ENCODE measurements around the gene AKR1C1.
"Not testable (repeated sequence)": the region's sequence is repeated elsewhere in the genome, so short reads cannot be mapped to it uniquely, and the experiment has no call there.

The AKR1C1 gene

GRCh38 chr10:4965763-4966162, 2.5 kb downstream of the AKR1C1 start:
- H3K4me1 ChIP-seq (ENCODE audit: control insufficient read depth in 5 of 5, insufficient read depth in 5 of 5, low read length in 5 of 5): peaks cover 0 to 28% (median 11%) of the 10 kb centered on the region in 5 donors
- H3K27me3 ChIP-seq (ENCODE audit: control insufficient read depth in 5 of 5, insufficient read depth in 4 of 5, low read length in 5 of 5); H3K9me3 ChIP-seq (ENCODE audit: control insufficient read depth in 5 of 5, low read length in 5 of 5); H3K9ac ChIP-seq (ENCODE audit: low read length in 5 of 5): not testable (repeated sequence)
- peaks cover 12 to 27% (median 14%) of the 10 kb centered on the region in 5 donors for H3K36me3 ChIP-seq (ENCODE audit: control insufficient read depth in 5 of 5, insufficient read depth in 5 of 5, low read length in 5 of 5)
- peak overlapping the region; percentile 91 for H3K27ac ChIP-seq (ENCODE audit: low read depth, low read length)
- H3K4me3 ChIP-seq (ENCODE audit: low read depth in 1 of 5, low read length in 5 of 5): peak overlapping the region; percentile 45 to 90 (median 73)

- H3K27ac ChIP-seq (ENCODE audit: low read depth, low read length): peak overlapping the region; percentile 29
- H3K36me3 ChIP-seq (ENCODE audit: control insufficient read depth in 5 of 5, insufficient read depth in 5 of 5, low read length in 5 of 5): peaks cover 12 to 27% (median 14%) of the 10 kb centered on the region in 5 donors
- H3K9ac ChIP-seq (ENCODE audit: low read length in 5 of 5); H3K9me3 ChIP-seq (ENCODE audit: control insufficient read depth in 5 of 5, low read length in 5 of 5); H3K27me3 ChIP-seq (ENCODE audit: control insufficient read depth in 5 of 5, insufficient read depth in 4 of 5, low read length in 5 of 5): not testable (repeated sequence)
- H3K4me3 ChIP-seq (ENCODE audit: low read depth in 1 of 5, low read length in 5 of 5): peak overlapping the region in 2 of 5 donors; percentile 19 to 45
- peaks cover 0 to 28% (median 11%) of the 10 kb centered on the region in 5 donors for H3K4me1 ChIP-seq (ENCODE audit: control insufficient read depth in 5 of 5, insufficient read depth in 5 of 5, low read length in 5 of 5)
These were observed 4.0 kb downstream of the AKR1C1 start for GRCh38 chr10:4967189-4967588.

GRCh38 chr10:4969289-4969688, 6.1 kb downstream of the AKR1C1 start:
- H3K36me3 ChIP-seq (ENCODE audit: control insufficient read depth in 5 of 5, insufficient read depth in 5 of 5, low read length in 5 of 5): peaks cover 14 to 31% (median 17%) of the 10 kb centered on the region in 5 donors
- not testable (repeated sequence) for H3K9me3 ChIP-seq (ENCODE audit: control insufficient read depth in 5 of 5, low read length in 5 of 5); H3K4me3 ChIP-seq (ENCODE audit: low read depth in 1 of 5, low read length in 5 of 5)

GRCh38 chr10:4970362-4970761, 7.1 kb downstream of the AKR1C1 start:
- H3K9me3 ChIP-seq (ENCODE audit: control insufficient read depth in 5 of 5, low read length in 5 of 5); H3K27ac ChIP-seq (ENCODE audit: low read depth, low read length); H3K4me3 ChIP-seq (ENCODE audit: low read depth in 1 of 5, low read length in 5 of 5); H3K9ac ChIP-seq (ENCODE audit: low read length in 5 of 5); H3K27me3 ChIP-seq (ENCODE audit: control insufficient read depth in 5 of 5, insufficient read depth in 4 of 5, low read length in 5 of 5): not testable (repeated sequence)
- peaks cover 14 to 34% (median 17%) of the 10 kb centered on the region in 5 donors for H3K36me3 ChIP-seq (ENCODE audit: control insufficient read depth in 5 of 5, insufficient read depth in 5 of 5, low read length in 5 of 5)
- H3K4me1 ChIP-seq (ENCODE audit: control insufficient read depth in 5 of 5, insufficient read depth in 5 of 5, low read length in 5 of 5): peaks cover 0 to 29% (median 5%) of the 10 kb centered on the region in 5 donors

More at GRCh38 chr10:4969289-4969688, 6.1 kb downstream of the AKR1C1 start:
- H3K27ac ChIP-seq (ENCODE audit: low read depth, low read length): peak overlapping the region; percentile 17
- H3K4me1 ChIP-seq (ENCODE audit: control insufficient read depth in 5 of 5, insufficient read depth in 5 of 5, low read length in 5 of 5): peaks cover 0 to 32% (median 11%) of the 10 kb centered on the region in 5 donors
- H3K27me3 ChIP-seq (ENCODE audit: control insufficient read depth in 5 of 5, insufficient read depth in 4 of 5, low read length in 5 of 5); H3K9ac ChIP-seq (ENCODE audit: low read length in 5 of 5): not testable (repeated sequence)

GRCh38 chr10:4972369-4973142, 9.3 kb downstream of the AKR1C1 start:
- not testable (repeated sequence) for H3K27me3 ChIP-seq (ENCODE audit: control insufficient read depth in 5 of 5, insufficient read depth in 4 of 5, low read length in 5 of 5); H3K9ac ChIP-seq (ENCODE audit: low read length in 5 of 5); H3K9me3 ChIP-seq (ENCODE audit: control insufficient read depth in 5 of 5, low read length in 5 of 5); H3K27ac ChIP-seq (ENCODE audit: low read depth, low read length); H3K4me3 ChIP-seq (ENCODE audit: low read depth in 1 of 5, low read length in 5 of 5)
- H3K4me1 ChIP-seq (ENCODE audit: control insufficient read depth in 5 of 5, insufficient read depth in 5 of 5, low read length in 5 of 5): peaks cover 0 to 15% (median 0%) of the 10 kb centered on the region in 5 donors
- peaks cover 25 to 43% (median 26%) of the 10 kb centered on the region in 5 donors for H3K36me3 ChIP-seq (ENCODE audit: control insufficient read depth in 5 of 5, insufficient read depth in 5 of 5, low read length in 5 of 5)

GRCh38 chr10:4973294-4973693, 10.1 kb downstream of the AKR1C1 start:
- H3K27me3 ChIP-seq (ENCODE audit: control insufficient read depth in 5 of 5, insufficient read depth in 4 of 5, low read length in 5 of 5); H3K9me3 ChIP-seq (ENCODE audit: control insufficient read depth in 5 of 5, low read length in 5 of 5); H3K27ac ChIP-seq (ENCODE audit: low read depth, low read length); H3K4me3 ChIP-seq (ENCODE audit: low read depth in 1 of 5, low read length in 5 of 5); H3K9ac ChIP-seq (ENCODE audit: low read length in 5 of 5): not testable (repeated sequence)
- Histone ChIP-seq H3K36me3 (ENCODE audit: control insufficient read depth in 5 of 5, insufficient read depth in 5 of 5, low read length in 5 of 5) (peaks cover 25 to 44% (median 26%) of the 10 kb centered on the region in 5 donors), H3K4me1 (ENCODE audit: control insufficient read depth in 5 of 5, insufficient read depth in 5 of 5, low read length in 5 of 5) (peaks cover 0 to 15% (median 0%) of the 10 kb centered on the region in 5 donors)

- H3K4me3 ChIP-seq (ENCODE audit: low read depth in 1 of 5, low read length in 5 of 5); H3K9me3 ChIP-seq (ENCODE audit: control insufficient read depth in 5 of 5, low read length in 5 of 5); H3K27ac ChIP-seq (ENCODE audit: low read depth, low read length); H3K4me1 ChIP-seq (ENCODE audit: control insufficient read depth in 5 of 5, insufficient read depth in 5 of 5, low read length in 5 of 5); H3K9ac ChIP-seq (ENCODE audit: low read length in 5 of 5); H3K27me3 ChIP-seq (ENCODE audit: control insufficient read depth in 5 of 5, insufficient read depth in 4 of 5, low read length in 5 of 5): not testable (repeated sequence)
- H3K36me3 ChIP-seq (ENCODE audit: control insufficient read depth in 5 of 5, insufficient read depth in 5 of 5, low read length in 5 of 5): peaks cover 14 to 44% (median 23%) of the 10 kb centered on the region in 5 donors
These were observed 11.2 kb downstream of the AKR1C1 start for GRCh38 chr10:4974400-4974799.

GRCh38 chr10:4977025-4977424, 13.8 kb downstream of the AKR1C1 start:
- H3K9ac ChIP-seq (ENCODE audit: low read length in 5 of 5): no peak overlapping the region
- no peaks in the 10 kb centered on the region for H3K27me3 ChIP-seq (ENCODE audit: control insufficient read depth in 5 of 5, insufficient read depth in 4 of 5, low read length in 5 of 5)
- no peaks in the 10 kb centered on the region for H3K9me3 ChIP-seq (ENCODE audit: control insufficient read depth in 5 of 5, low read length in 5 of 5)
- H3K4me3 ChIP-seq (ENCODE audit: low read depth in 1 of 5, low read length in 5 of 5): no peak overlapping the region
- no peak overlapping the region for H3K27ac ChIP-seq (ENCODE audit: low read depth, low read length)
- H3K36me3 ChIP-seq (ENCODE audit: control insufficient read depth in 5 of 5, insufficient read depth in 5 of 5, low read length in 5 of 5): peaks cover 16 to 37% (median 24%) of the 10 kb centered on the region in 5 donors
- H3K4me1 ChIP-seq (ENCODE audit: control insufficient read depth in 5 of 5, insufficient read depth in 5 of 5, low read length in 5 of 5): peaks cover 3 to 15% (median 6%) of the 10 kb centered on the region in 5 donors

- Histone ChIP-seq H3K27ac (ENCODE audit: low read depth, low read length) (no peak overlapping the region), H3K9ac (ENCODE audit: low read length in 5 of 5) (no peak overlapping the region), H3K36me3 (ENCODE audit: control insufficient read depth in 5 of 5, insufficient read depth in 5 of 5, low read length in 5 of 5) (peaks cover 12 to 34% (median 20%) of the 10 kb centered on the region in 5 donors), H3K9me3 (ENCODE audit: control insufficient read depth in 5 of 5, low read length in 5 of 5) (no peaks in the 10 kb centered on the region), H3K4me1 (ENCODE audit: control insufficient read depth in 5 of 5, insufficient read depth in 5 of 5, low read length in 5 of 5) (peaks cover 5 to 15% (median 11%) of the 10 kb centered on the region in 5 donors), H3K27me3 (ENCODE audit: control insufficient read depth in 5 of 5, insufficient read depth in 4 of 5, low read length in 5 of 5) (no peaks in the 10 kb centered on the region), H3K4me3 (ENCODE audit: low read depth in 1 of 5, low read length in 5 of 5) (no peak overlapping the region)
These were observed 15.7 kb downstream of the AKR1C1 start for GRCh38 chr10:4978870-4979269.

- H3K27ac ChIP-seq (ENCODE audit: low read depth, low read length): no peak overlapping the region
These were observed 17.6 kb downstream of the AKR1C1 start for GRCh38 chr10:4980793-4981192.

More at GRCh38 chr10:4980793-4981192, 17.6 kb downstream of the AKR1C1 start:
- peaks cover 5 to 32% (median 17%) of the 10 kb centered on the region in 5 donors for H3K4me1 ChIP-seq (ENCODE audit: control insufficient read depth in 5 of 5, insufficient read depth in 5 of 5, low read length in 5 of 5)
- no peaks in the 10 kb centered on the region for H3K27me3 ChIP-seq (ENCODE audit: control insufficient read depth in 5 of 5, insufficient read depth in 4 of 5, low read length in 5 of 5)
- H3K4me3 ChIP-seq (ENCODE audit: low read depth in 1 of 5, low read length in 5 of 5): no peak overlapping the region
- peaks cover 12 to 31% (median 18%) of the 10 kb centered on the region in 5 donors for H3K36me3 ChIP-seq (ENCODE audit: control insufficient read depth in 5 of 5, insufficient read depth in 5 of 5, low read length in 5 of 5)
- H3K9ac ChIP-seq (ENCODE audit: low read length in 5 of 5): no peak overlapping the region
- H3K9me3 ChIP-seq (ENCODE audit: control insufficient read depth in 5 of 5, low read length in 5 of 5): no peaks in the 10 kb centered on the region
